ENCODE results near the gene TRIM16. TPM values are rescaled to one million over a fixed set of nuclear protein-coding genes. Genes with fewer than 3 reads are reported as not detected.
"Not testable (repeated sequence)": the region's sequence is repeated elsewhere in the genome, so short reads cannot be mapped to it uniquely, and the experiment has no call there.

TRIM16 gene
- total RNA-seq, 1 donor from 2014 or later: 15.9 TPM

DNA sequence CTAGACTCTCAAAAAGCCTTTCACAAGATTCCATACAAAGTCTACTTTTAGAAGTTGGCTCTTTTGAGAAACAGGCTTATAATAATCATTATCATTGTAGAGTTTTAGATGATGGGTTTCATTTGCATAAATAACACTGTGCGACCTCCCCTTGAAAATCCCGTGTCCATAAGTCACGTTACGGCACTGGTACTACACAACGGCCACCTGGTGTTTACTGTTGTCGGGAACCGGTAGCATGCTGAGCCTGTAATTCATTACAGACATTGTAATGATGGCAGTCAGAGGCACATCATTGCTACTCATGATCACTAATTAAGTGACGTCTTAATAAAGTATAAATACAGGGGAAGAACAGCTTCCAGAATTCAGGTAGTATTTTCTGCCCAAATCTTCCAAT lies 96.1 kb downstream of the TRIM16 start:
- H3K36me3 Mint-ChIP-seq (ENCODE audit: unreplicated experiment): not testable (repeated sequence)

DNA sequence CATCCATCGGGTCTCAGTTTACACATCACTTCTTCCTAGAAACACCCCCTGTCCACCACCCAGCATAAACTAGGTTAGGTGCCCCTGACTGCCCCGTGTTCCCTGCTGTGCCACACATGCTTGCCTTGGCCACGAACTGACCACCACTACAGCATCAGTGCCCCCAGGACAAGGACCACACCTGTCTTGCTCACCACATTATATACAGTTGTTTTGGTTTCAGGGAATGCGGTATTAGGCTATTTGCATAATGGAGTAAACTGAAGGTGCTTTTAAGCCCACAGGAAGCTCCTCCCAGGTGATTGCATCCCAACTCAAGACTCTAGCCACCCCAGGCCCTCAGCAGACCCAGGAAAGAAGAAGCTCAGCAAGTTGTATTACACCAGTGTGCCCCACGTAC lies 100.8 kb downstream of the TRIM16 start:
- H3K4me1 Mint-ChIP-seq (ENCODE audit: low read depth, unreplicated experiment); H3K27ac Mint-ChIP-seq (ENCODE audit: unreplicated experiment); H3K4me3 Mint-ChIP-seq (ENCODE audit: unreplicated experiment); H3K9me3 Mint-ChIP-seq (ENCODE audit: unreplicated experiment); H3K36me3 Mint-ChIP-seq (ENCODE audit: unreplicated experiment); H3K27me3 Mint-ChIP-seq (ENCODE audit: unreplicated experiment); DNase-seq: not testable (repeated sequence)

More for the DNA sequence above, 96.1 kb downstream of the TRIM16 start:
- H3K4me3 Mint-ChIP-seq (ENCODE audit: unreplicated experiment); DNase-seq; H3K9me3 Mint-ChIP-seq (ENCODE audit: unreplicated experiment); H3K27ac Mint-ChIP-seq (ENCODE audit: unreplicated experiment); H3K27me3 Mint-ChIP-seq (ENCODE audit: unreplicated experiment); H3K4me1 Mint-ChIP-seq (ENCODE audit: low read depth, unreplicated experiment): not testable (repeated sequence)

DNA sequence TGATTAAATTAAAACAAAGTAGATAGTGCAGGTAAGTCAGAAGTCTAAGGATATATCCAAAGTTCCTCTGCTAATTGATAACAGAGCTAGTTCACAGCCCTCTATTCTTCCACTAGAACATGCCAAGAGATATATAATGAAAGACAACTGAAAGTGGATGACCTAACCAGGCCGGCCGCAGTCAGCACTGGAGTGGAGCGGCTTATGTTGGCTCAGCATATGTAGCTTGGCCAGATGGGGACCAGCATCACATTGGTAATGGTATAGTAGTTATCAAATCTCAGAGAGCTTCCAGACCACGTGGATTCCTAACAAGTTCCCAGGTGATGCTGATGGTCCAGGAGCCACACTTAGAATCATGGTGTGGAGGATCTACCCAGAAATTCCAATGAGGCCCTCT lies 102.6 kb downstream of the TRIM16 start:
- H3K4me1 Mint-ChIP-seq (ENCODE audit: low read depth, unreplicated experiment); H3K27ac Mint-ChIP-seq (ENCODE audit: unreplicated experiment); H3K36me3 Mint-ChIP-seq (ENCODE audit: unreplicated experiment); H3K9me3 Mint-ChIP-seq (ENCODE audit: unreplicated experiment); H3K4me3 Mint-ChIP-seq (ENCODE audit: unreplicated experiment); H3K27me3 Mint-ChIP-seq (ENCODE audit: unreplicated experiment); DNase-seq: not testable (repeated sequence)

Other genes with a start within 250 kb of the TRIM16 start
- gene CDRT4, start 216.7 kb downstream of the TRIM16 start, total RNA-seq (ENCODE audit: unreplicated experiment): 13.1 TPM
- 29.4 TPM for gene TVP23C, start 120.8 kb downstream of the TRIM16 start, total RNA-seq (ENCODE audit: unreplicated experiment)
- not detected for gene FBXW10B, start 64.6 kb downstream of the TRIM16 start, total RNA-seq (ENCODE audit: unreplicated experiment)
- gene ZNF286A, start 15.4 kb upstream of the TRIM16 start, total RNA-seq (ENCODE audit: unreplicated experiment): 229 TPM
- gene TBC1D26, start 48.0 kb upstream of the TRIM16 start, total RNA-seq (ENCODE audit: unreplicated experiment): 2.4 TPM